Mucosa of descending colon (tissue), 3 donors: ENCODE data around the gene GZF1. TPM values are rescaled to one million over a fixed set of nuclear protein-coding genes. Genes with fewer than 3 reads are reported as not detected.

Experiments
- ATAC-seq: fragments of 200-7000 bp; cut with Tn5 transposase; one replicate; pipeline ENCODE4 v1.9.1; 2020; ENCODE audit warnings: mild to moderate bottlenecking, moderate library complexity
- DNase-seq, 3 donors: peaks; one replicate each; pipeline ENCODE4 v3.0.0-alpha.2; 2020
- H3K36me3 ChIP-seq: fragments of 200-600 bp; one replicate; pipeline ENCODE4 v1.8.0; 2021; ENCODE audit warnings: low read depth, mild to moderate bottlenecking
- H3K4me1 ChIP-seq: fragments of 200-600 bp; one replicate; pipeline ENCODE4 v1.8.0; 2021; ENCODE audit warnings: low read depth, mild to moderate bottlenecking
- H3K4me3 ChIP-seq: fragments of 200-600 bp; one replicate; pipeline ENCODE4 v1.8.0; 2021; ENCODE audit warnings: mild to moderate bottlenecking
- H3K9me3 ChIP-seq: fragments of 200-600 bp; one replicate; pipeline ENCODE4 v1.8.0; 2021; ENCODE audit warnings: mild to moderate bottlenecking
- intact Hi-C, 2 donors: fragments of 100-400 bp; cut with DNase I in 1 of 2; cut with micrococcal nuclease in 1 of 2; formaldehyde crosslinking; loops; one replicate each; pipeline versions ENCODE4 v1.11.0 to v1.11.1; 2022; cut with DNase I, micrococcal nuclease
- total RNA-seq, 3 donors: library from RNA; stranded (reverse); fragmentation: NEBNext Ultra II Directional in 2 of 3; extraction: Animal tissue kit (Norgen Biotek cat#: 25700) in 2 of 3; gene quantifications; one replicate each; pipeline versions ENCODE4 v1.2.1 to v1.2.4, GENCODE V29; 2021 to 2023
- TF ChIP-seq, protein P1 (sequence below): fragments of 200-600 bp; IDR thresholded peaks from one replicate; pipeline ENCODE4 v1.8.0; 2022; ENCODE audit warnings: antibody characterized with exemption, mild to moderate bottlenecking
- donor health status: DM: no; HTN: no; CAD: no; lungs with moderate emphysema.
- donor health status: DM: no; HTN: no; CAD: no.
- donor health status: DM: no; HTN: yes; CAD: no.

Gene GZF1
- total RNA-seq, 3 donors from 2014 or later, result 5.8 to 16.2 (median 9.3) TPM

DNA sequence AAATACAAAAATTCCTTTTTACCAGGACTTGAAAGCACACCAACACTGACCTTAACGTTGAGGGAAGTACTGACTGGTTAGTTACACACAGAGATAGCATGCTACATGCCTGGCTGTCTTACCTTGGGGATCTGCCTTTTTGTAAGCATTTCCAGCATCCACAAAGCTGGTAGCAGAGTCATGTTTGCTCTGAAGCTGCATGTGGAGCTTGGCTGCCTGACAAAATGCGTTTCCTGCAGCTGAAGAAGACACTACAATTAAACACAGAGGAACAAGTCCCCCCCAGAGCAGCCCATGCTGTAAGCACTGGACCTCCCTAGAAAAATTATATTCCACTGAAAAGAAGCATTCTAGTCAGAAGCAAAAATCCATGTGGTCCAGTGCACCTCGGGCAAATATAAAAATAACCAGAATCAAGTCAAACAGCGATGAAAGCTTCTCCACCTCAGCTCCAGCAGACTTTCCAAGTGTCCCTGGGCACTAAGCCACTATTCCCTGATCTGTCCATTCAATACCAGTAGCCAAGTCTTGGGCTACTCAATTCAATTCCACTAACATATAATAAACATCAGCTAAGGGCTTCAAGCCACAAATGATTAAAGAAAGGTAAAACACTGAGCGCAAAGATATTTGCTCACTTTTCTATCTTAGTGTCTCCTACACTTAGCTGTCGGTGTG, 35.1 kb downstream of the GZF1 start:
- H3K9me3 ChIP-seq, result no peaks in the 10 kb centered on the region
- DNase-seq (no peak), ATAC-seq (no peak)
- TF ChIP-seq, protein P1, sequence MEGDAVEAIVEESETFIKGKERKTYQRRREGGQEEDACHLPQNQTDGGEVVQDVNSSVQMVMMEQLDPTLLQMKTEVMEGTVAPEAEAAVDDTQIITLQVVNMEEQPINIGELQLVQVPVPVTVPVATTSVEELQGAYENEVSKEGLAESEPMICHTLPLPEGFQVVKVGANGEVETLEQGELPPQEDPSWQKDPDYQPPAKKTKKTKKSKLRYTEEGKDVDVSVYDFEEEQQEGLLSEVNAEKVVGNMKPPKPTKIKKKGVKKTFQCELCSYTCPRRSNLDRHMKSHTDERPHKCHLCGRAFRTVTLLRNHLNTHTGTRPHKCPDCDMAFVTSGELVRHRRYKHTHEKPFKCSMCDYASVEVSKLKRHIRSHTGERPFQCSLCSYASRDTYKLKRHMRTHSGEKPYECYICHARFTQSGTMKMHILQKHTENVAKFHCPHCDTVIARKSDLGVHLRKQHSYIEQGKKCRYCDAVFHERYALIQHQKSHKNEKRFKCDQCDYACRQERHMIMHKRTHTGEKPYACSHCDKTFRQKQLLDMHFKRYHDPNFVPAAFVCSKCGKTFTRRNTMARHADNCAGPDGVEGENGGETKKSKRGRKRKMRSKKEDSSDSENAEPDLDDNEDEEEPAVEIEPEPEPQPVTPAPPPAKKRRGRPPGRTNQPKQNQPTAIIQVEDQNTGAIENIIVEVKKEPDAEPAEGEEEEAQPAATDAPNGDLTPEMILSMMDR, result no peak
- no peak overlapping the region for H3K4me3 ChIP-seq
- H3K4me1 ChIP-seq, result no peaks in the 10 kb centered on the region
- no peaks in the 10 kb centered on the region for H3K36me3 ChIP-seq
- intact Hi-C loops, result no loop called here

DNA sequence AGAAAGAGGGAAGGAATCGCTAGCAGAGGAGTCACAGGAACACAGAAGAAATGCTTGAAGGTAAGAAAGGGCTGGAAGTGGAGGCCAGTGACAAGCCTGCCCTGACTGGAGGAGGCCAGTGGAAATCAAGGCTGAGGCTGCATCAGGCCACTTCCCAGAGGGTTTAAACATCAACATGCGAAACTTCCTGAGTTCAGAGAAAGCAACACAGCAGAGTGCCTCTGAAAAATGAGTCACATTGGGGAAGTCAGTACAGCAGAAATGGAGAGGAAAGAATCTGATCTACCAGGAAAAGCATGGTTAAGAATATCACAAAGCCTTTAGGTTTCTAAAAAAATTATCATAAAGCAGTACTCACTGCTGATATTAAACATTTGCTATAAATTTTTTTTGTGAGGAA, 36.0 kb downstream of the GZF1 start:
- peak; percentile 15 for ATAC-seq
- TF ChIP-seq, protein P1, result no peak
- H3K9me3 ChIP-seq, result no peaks in the 10 kb centered on the region
- intact Hi-C loops, result no loop called here
- no peaks in the 10 kb centered on the region for H3K36me3 ChIP-seq
- H3K4me1 ChIP-seq, result no peaks in the 10 kb centered on the region
- DNase-seq, result no peak
- H3K4me3 ChIP-seq, result no peak overlapping the region

- TF ChIP-seq, protein P1, result no peak
These were observed 37.7 kb downstream of the GZF1 start for GRCh38 chr20:23399568-23400241.

DNA sequence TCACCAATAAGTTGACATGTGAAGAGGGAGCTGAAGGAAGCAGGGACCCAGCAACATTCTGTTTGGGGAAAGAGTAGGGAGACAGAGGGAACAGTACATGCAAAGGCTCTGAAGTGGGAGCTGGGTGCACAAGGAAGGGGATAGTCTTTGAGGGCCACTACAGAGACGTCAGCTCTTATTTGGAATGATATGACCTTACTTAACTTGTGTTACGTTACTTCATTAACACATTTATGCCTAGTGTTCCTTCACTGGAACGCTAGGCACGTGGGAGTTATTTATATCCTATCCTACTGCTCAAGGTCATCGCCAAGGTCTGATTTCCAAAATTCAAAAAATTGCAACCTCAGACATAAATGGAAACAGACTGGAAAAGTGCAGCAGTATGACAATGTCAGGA, 39.1 kb downstream of the GZF1 start:
- Histone ChIP-seq H3K4me3 (no peak overlapping the region), H3K9me3 (no peaks in the 10 kb centered on the region), H3K36me3 (no peaks in the 10 kb centered on the region), H3K4me1 (no peaks in the 10 kb centered on the region)
- intact Hi-C loops, result no loop called here
- ATAC-seq, result no peak
- no peak for DNase-seq
- TF ChIP-seq, protein P1, result no peak

More at GRCh38 chr20:23399568-23400241, 37.7 kb downstream of the GZF1 start:
- Histone ChIP-seq H3K9me3 (no peaks in the 10 kb centered on the region), H3K4me3 (no peak overlapping the region), H3K4me1 (no peaks in the 10 kb centered on the region), H3K36me3 (no peaks in the 10 kb centered on the region)
- intact Hi-C loops, result no loop called here
- ATAC-seq, result no peak
- DNase-seq, result no peak

GRCh38 chr20:23403751-23404150, 41.8 kb downstream of the GZF1 start:
- DNase-seq (no peak), ATAC-seq (no peak)
- Histone ChIP-seq H3K4me3 (no peak overlapping the region), H3K4me1 (no peaks in the 10 kb centered on the region), H3K9me3 (no peaks in the 10 kb centered on the region), H3K36me3 (no peaks in the 10 kb centered on the region)
- intact Hi-C loops, result no loop called here
- TF ChIP-seq, protein P1, result no peak
